HG02571 (cell line): ENCODE measurements around the gene CAV3.

Source experiments
- ATAC-seq: cut with Tn5 transposase; IDR thresholded peaks from one replicate; pipeline ENCODE4 v1.9.1; 2021; ENCODE audit warnings: mild to moderate bottlenecking, moderate library complexity; ENCODE audit not compliant: unreplicated experiment

Gene CAV3

GRCh38 chr3:8734908-8735307 lies 1.3 kb downstream of the CAV3 start:
- ATAC-seq: no peak

GRCh38 chr3:8736436-8736835 lies 2.8 kb downstream of the CAV3 start:
- ATAC-seq: no peak

GRCh38 chr3:8737301-8737700 lies 3.7 kb downstream of the CAV3 start:
- ATAC-seq: no peak

GRCh38 chr3:8737823-8738222 lies 4.2 kb downstream of the CAV3 start:
- ATAC-seq: no peak

- ATAC-seq: no peak
Observed at GRCh38 chr3:8738639-8739038, 5.0 kb downstream of the CAV3 start.

- no peak for ATAC-seq
Observed at GRCh38 chr3:8739757-8740504, 6.3 kb downstream of the CAV3 start.

GRCh38 chr3:8741581-8742261 lies 8.1 kb downstream of the CAV3 start:
- no peak for ATAC-seq

GRCh38 chr3:8743021-8743601 lies 9.5 kb downstream of the CAV3 start:
- ATAC-seq: no peak

- ATAC-seq: no peak
Observed at GRCh38 chr3:8743911-8744310, 10.3 kb downstream of the CAV3 start.

GRCh38 chr3:8745619-8746370 lies 12.2 kb downstream of the CAV3 start:
- ATAC-seq: no peak

GRCh38 chr3:8746780-8747345 lies 13.3 kb downstream of the CAV3 start:
- no peak for ATAC-seq

GRCh38 chr3:8749316-8749715 lies 15.7 kb downstream of the CAV3 start:
- ATAC-seq: no peak

- no peak for ATAC-seq
Observed at GRCh38 chr3:8752832-8753231, 19.2 kb downstream of the CAV3 start.

- ATAC-seq: no peak
Observed at GRCh38 chr3:8755097-8755496, 21.5 kb downstream of the CAV3 start.

- ATAC-seq: no peak
Observed at GRCh38 chr3:8755564-8756237, 22.1 kb downstream of the CAV3 start.

- no peak for ATAC-seq
Observed at GRCh38 chr3:8756671-8757070, 23.1 kb downstream of the CAV3 start.

GRCh38 chr3:8757551-8758518 lies 24.2 kb downstream of the CAV3 start:
- no peak for ATAC-seq

- ATAC-seq: no peak
Observed at GRCh38 chr3:8759038-8759707, 25.6 kb downstream of the CAV3 start.

GRCh38 chr3:8760091-8760490 lies 26.5 kb downstream of the CAV3 start:
- no peak for ATAC-seq
